NT2/D1 (cell line): ENCODE results near the gene LTBP2.

Experiments used
- SUZ12 ChIP-seq: IDR thresholded peaks from 2 replicates; pipeline ENCODE4 v1.6.1; 2011; ENCODE audit not compliant: insufficient read length, insufficient read depth; ENCODE audit errors: extremely low read depth
- YY1 ChIP-seq: IDR thresholded peaks from 2 replicates; pipeline ENCODE4 v1.6.1; 2011; ENCODE audit not compliant: insufficient read length, insufficient read depth
- ZNF274 ChIP-seq: IDR thresholded peaks from 2 replicates; pipeline ENCODE4 v1.6.1; 2011; ENCODE audit warnings: mild to moderate bottlenecking, low read depth, low read length

GRCh38 chr14:74507840-74508239 lies 104.2 kb downstream of the LTBP2 start:
- no peak for TF ChIP-seq YY1
- no peak for TF ChIP-seq SUZ12
- no peak for TF ChIP-seq ZNF274
